ENCODE results near the gene LRIF1.

- TF ChIP-seq TCF3 (IDR thresholded peaks at IDR 0.05; ENCODE audit: borderline replicate concordance, insufficient read depth, low read depth, low read length) (no peak), STAT1 (conservative IDR thresholded peaks at IDR 0.05) (no peak), MAX (IDR thresholded peaks at IDR 0.05; ENCODE audit: low read depth, low read length) (no peak), TAF1 (IDR thresholded peaks at IDR 0.05; ENCODE audit: borderline replicate concordance, low read depth, low read length) (no peak), CTCF (IDR thresholded peaks at IDR 0.05 in 2 of 3, conservative IDR thresholded peaks at IDR 0.05 in 1 of 3; ENCODE audit: control insufficient read depth in 2 of 3, extremely low read depth in 1 of 3, insufficient read depth in 1 of 3, low read depth in 3 of 3, low read length in 3 of 3) (no peak)
These were observed 18.9 kb downstream of the LRIF1 start for GRCh38 chr1:110944806-110945205.

Measured in GM12878 (cell line).